PFSK-1 (cell line): ENCODE measurements around the gene SIK1.

ENCODE experiments used
- FOXP2 ChIP-seq: optimal IDR thresholded peaks from 2 replicates; pipeline ENCODE3; 2011; ENCODE audit warnings: borderline replicate concordance, control low read depth, inconsistent platforms; ENCODE audit not compliant: insufficient read depth; ENCODE audit errors: extremely low read length, extremely low read depth
- POLR2AphosphoS5 ChIP-seq: IDR thresholded peaks from 2 replicates; pipeline ENCODE4 v1.6.1; 2012; ENCODE audit warnings: low read depth, mild to moderate bottlenecking, control low read depth, low read length, moderate library complexity
- REST ChIP-seq, 2 experiments: IDR thresholded peaks; 2 replicates each; pipeline versions ENCODE4 v1.6.1 to v1.8.0; 2011 to 2012; ENCODE audit warnings: low read depth in 2 of 2, low read length in 2 of 2, control low read depth in 1 of 2, inconsistent platforms in 1 of 2, mild to moderate bottlenecking in 1 of 2, moderate library complexity in 1 of 2; ENCODE audit not compliant: insufficient read depth in 1 of 2

- TF ChIP-seq REST (IDR thresholded peaks at IDR 0.05; ENCODE audit: insufficient read depth in 1 of 2, low read depth in 2 of 2, low read length in 2 of 2), result no peak
- TF ChIP-seq POLR2AphosphoS5, result no peak
- TF ChIP-seq FOXP2, result no peak
Measured at GRCh38 chr21:43467785-43468184, 40.9 kb upstream of the SIK1 start.
